ENCODE data around the gene PRSS38. TPM values are rescaled to one million over a fixed set of nuclear protein-coding genes. Genes with fewer than 3 reads are reported as not detected.

PRSS38 gene
- total and polyA plus RNA-seq, 2 experiments from 2014 or later: not detected

GRCh38 chr1:227779685-227780084 lies 35.8 kb upstream of the PRSS38 start:
- H3K9me3 Mint-ChIP-seq: no peaks in the 10 kb centered on the region
- H3K36me3 Mint-ChIP-seq (ENCODE audit: low read depth): no peaks in the 10 kb centered on the region
- no peaks in the 10 kb centered on the region for H3F3A ChIP-seq (replicated peaks; ENCODE audit: low read depth)
- no peak overlapping the region for H3K27ac ChIP-seq (ENCODE audit: low read depth)
- no peak overlapping the region for H3K27ac Mint-ChIP-seq
- H3K4me1 ChIP-seq (ENCODE audit: insufficient read depth): no peaks in the 10 kb centered on the region
- H2AFZ ChIP-seq: no peak overlapping the region
- DNase-seq (ENCODE audit: low spot score): no peak
- no peaks in the 10 kb centered on the region for H3K36me3 ChIP-seq (ENCODE audit: insufficient read depth)
- H3K27me3 Mint-ChIP-seq (ENCODE audit: insufficient read depth, low read depth, poor library complexity): peaks cover 9% of the 10 kb centered on the region
- H3K79me2 ChIP-seq (replicated peaks; ENCODE audit: insufficient read depth): no peaks in the 10 kb centered on the region
- TF ChIP-seq STAT1 (IDR thresholded peaks at IDR 0.05; ENCODE audit: unreplicated experiment): no peak
- no peak overlapping the region for H3K4me2 ChIP-seq
- no peak for ATAC-seq
- H3K4me1 Mint-ChIP-seq: no peaks in the 10 kb centered on the region
- no peaks in the 10 kb centered on the region for H3K9me2 ChIP-seq (ENCODE audit: insufficient read depth)
- H3K4me3 Mint-ChIP-seq: no peak overlapping the region
- H3K27me3 ChIP-seq (ENCODE audit: insufficient read depth): no peaks in the 10 kb centered on the region
- H3K4me3 ChIP-seq: no peak overlapping the region
- no peaks in the 10 kb centered on the region; the same call in 1 of the 2 replicates for H4K20me1 ChIP-seq (replicated peaks; ENCODE audit: insufficient read depth)

GRCh38 chr1:227780101-227781044 lies 35.1 kb upstream of the PRSS38 start:
- Mint-ChIP-seq H3K4me1 (no peaks in the 10 kb centered on the region), H3K27ac (no peak overlapping the region), H3K9me3 (no peaks in the 10 kb centered on the region), H3K27me3 (ENCODE audit: insufficient read depth, low read depth, poor library complexity) (peaks cover 7% of the 10 kb centered on the region), H3K36me3 (ENCODE audit: low read depth) (no peaks in the 10 kb centered on the region), H3K4me3 (no peak overlapping the region)
- no peak overlapping the region for H3K27ac ChIP-seq (ENCODE audit: low read depth)
- no peak overlapping the region for H2AFZ ChIP-seq
- no peaks in the 10 kb centered on the region for H3K36me3 ChIP-seq (ENCODE audit: insufficient read depth)
- no peak for DNase-seq (ENCODE audit: low spot score)
- no peak overlapping the region for H3K4me2 ChIP-seq
- ATAC-seq: no peak
- no peaks in the 10 kb centered on the region for H3F3A ChIP-seq (replicated peaks; ENCODE audit: low read depth)
- no peak overlapping the region for H3K4me3 ChIP-seq
- H3K9me2 ChIP-seq (ENCODE audit: insufficient read depth): no peaks in the 10 kb centered on the region
- no peaks in the 10 kb centered on the region for H3K79me2 ChIP-seq (replicated peaks; ENCODE audit: insufficient read depth)
- no peaks in the 10 kb centered on the region for H3K4me1 ChIP-seq (ENCODE audit: insufficient read depth)
- H4K20me1 ChIP-seq (replicated peaks; ENCODE audit: insufficient read depth): no peaks in the 10 kb centered on the region; the same call in none of the 2 replicates
- no peaks in the 10 kb centered on the region for H3K27me3 ChIP-seq (ENCODE audit: insufficient read depth)
- TF ChIP-seq EZH2 (IDR thresholded peaks at IDR 0.05; ENCODE audit: low read depth, unreplicated experiment) (no peak), REST (IDR thresholded peaks at IDR 0.05; ENCODE audit: unreplicated experiment) (no peak), ZNF331 (CRISPR knock-in tag; IDR thresholded peaks at IDR 0.05; ENCODE audit: low read depth) (no peak), EZH2phosphoT487 (IDR thresholded peaks at IDR 0.05; ENCODE audit: unreplicated experiment) (no peak), ZNF462 (CRISPR knock-in tag; IDR thresholded peaks at IDR 0.05) (no peak), JUNB (IDR thresholded peaks at IDR 0.05; ENCODE audit: unreplicated experiment) (no peak), ETS1 (IDR thresholded peaks at IDR 0.05) (no peak), NANOG (IDR thresholded peaks at IDR 0.05; ENCODE audit: borderline replicate concordance) (no peak), ZNF114 (CRISPR knock-in tag; IDR thresholded peaks at IDR 0.05) (no peak)
